Type B pancreatic cell (in vitro differentiated cells): ENCODE measurements around the gene XDH. TPM values are rescaled to one million over a fixed set of nuclear protein-coding genes. Genes with fewer than 3 reads are reported as not detected.

ENCODE experiments used
- DNase-seq: peaks from one replicate; pipeline ENCODE4 v3.0.0; 2021; ENCODE audit warnings: mixed read lengths; ENCODE audit not compliant: unreplicated experiment; ENCODE audit errors: extremely low spot score
- H3K27ac Mint-ChIP-seq: 2 replicates; pipeline ENCODE4 v1.8.0; 2021; ENCODE audit warnings: mild to moderate bottlenecking, mixed read lengths
- H3K27me3 Mint-ChIP-seq: 2 replicates; pipeline ENCODE4 v1.8.0; 2021; ENCODE audit warnings: mixed read lengths
- H3K36me3 Mint-ChIP-seq: 2 replicates; pipeline ENCODE4 v1.8.0; 2021; ENCODE audit warnings: mixed read lengths
- H3K4me1 Mint-ChIP-seq: one replicate; pipeline ENCODE4 v1.8.0; 2021; ENCODE audit warnings: mixed read lengths; ENCODE audit not compliant: unreplicated experiment
- H3K4me3 Mint-ChIP-seq: 2 replicates; pipeline ENCODE4 v1.8.0; 2021; ENCODE audit warnings: mild to moderate bottlenecking, mixed read lengths
- H3K9me3 Mint-ChIP-seq: 2 replicates; pipeline ENCODE4 v1.8.0; 2021; ENCODE audit warnings: mixed read lengths
- CTCF ChIP-seq: fragments of 200-600 bp; sonication (generic); conservative IDR thresholded peaks from 2 replicates; pipeline ENCODE4 v1.5.0; 2021; ENCODE audit warnings: antibody characterized with exemption, mild to moderate bottlenecking
- total RNA-seq: library from RNA; stranded (reverse); gene quantifications from 2 replicates; pipeline ENCODE4 v1.2.1, GENCODE V29; 2021; ENCODE audit warnings: low replicate concordance

XDH gene
- total RNA-seq, 1 donor from 2014 or later: 2.5 TPM

DNA sequence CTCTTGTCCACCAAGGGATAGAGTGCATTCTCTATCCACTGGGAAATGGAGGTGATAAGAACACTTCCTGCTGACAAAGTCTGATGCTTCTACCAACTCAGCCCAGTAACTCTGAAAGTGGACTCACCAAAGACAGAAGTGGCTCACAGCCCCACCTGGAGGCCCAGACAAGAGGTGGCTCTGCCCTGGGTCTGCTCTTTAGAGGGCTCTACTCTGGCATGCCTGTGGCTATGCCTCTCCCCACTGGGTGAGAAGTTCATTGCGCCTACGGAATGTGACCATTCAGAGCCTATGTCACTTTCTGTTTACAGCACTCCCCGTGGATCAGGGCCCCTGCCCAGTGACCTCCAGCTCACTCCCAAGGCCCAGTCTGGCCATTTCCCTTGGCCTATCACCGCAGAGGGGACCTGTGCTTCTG, 13.5 kb upstream of the XDH start:
- H3K4me3 Mint-ChIP-seq: no peak overlapping the region
- no peaks in the 10 kb centered on the region for H3K36me3 Mint-ChIP-seq
- H3K27me3 Mint-ChIP-seq: no peaks in the 10 kb centered on the region
- H3K27ac Mint-ChIP-seq: peak overlapping the region; percentile 78
- no peak for DNase-seq
- no peak for TF ChIP-seq CTCF
- no peaks in the 10 kb centered on the region for H3K4me1 Mint-ChIP-seq
- peaks cover 5% of the 10 kb centered on the region for H3K9me3 Mint-ChIP-seq

DNA sequence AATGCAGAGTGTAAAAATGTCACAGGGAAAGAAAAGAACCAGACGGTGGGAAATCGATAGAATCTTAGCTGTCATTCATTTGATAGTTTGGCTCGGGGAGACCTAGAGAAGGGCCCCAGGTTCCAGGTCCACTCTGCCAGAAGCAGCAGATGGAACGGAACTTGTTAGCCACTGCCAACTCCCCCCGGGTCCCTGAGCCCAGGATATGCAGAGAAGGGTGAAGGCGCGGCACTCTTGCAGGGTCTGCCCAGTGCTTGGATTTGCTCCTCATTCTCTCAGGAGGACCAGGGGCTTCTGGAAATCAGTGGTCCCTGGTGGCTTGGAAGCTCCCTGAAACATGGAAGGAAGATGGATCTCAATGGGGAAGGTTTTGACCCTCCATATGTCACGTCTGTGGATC, 11.6 kb upstream of the XDH start:
- Mint-ChIP-seq H3K36me3 (no peaks in the 10 kb centered on the region), H3K27me3 (no peaks in the 10 kb centered on the region), H3K27ac (no peak overlapping the region), H3K9me3 (peaks cover 5% of the 10 kb centered on the region), H3K4me1 (no peaks in the 10 kb centered on the region), H3K4me3 (no peak overlapping the region)
- DNase-seq: no peak
- TF ChIP-seq CTCF: no peak

DNA sequence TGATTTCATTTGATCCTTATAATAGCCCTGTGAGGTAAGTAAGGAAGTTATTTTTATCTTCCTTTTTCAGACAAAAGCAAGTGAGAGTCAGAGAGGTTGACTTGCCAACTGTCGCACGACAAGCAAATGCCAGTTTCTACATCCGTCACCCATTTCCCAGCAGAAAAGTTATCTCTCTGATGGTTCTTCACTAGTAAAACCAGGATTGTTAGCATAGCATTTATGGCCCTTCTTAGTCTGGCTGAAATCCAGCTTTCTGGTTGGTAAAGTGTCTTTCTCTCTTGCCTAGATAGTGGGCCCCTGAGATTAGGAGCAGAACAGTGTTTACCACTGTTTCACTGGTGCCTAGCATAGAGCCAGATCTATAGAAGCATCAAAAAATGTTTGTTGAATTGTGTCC, 7.1 kb upstream of the XDH start:
- no peak overlapping the region for H3K27ac Mint-ChIP-seq
- no peaks in the 10 kb centered on the region for H3K4me1 Mint-ChIP-seq
- no peak for TF ChIP-seq CTCF
- no peaks in the 10 kb centered on the region for H3K27me3 Mint-ChIP-seq
- H3K4me3 Mint-ChIP-seq: no peak overlapping the region
- no peak for DNase-seq
- H3K9me3 Mint-ChIP-seq: peaks cover 5% of the 10 kb centered on the region
- no peaks in the 10 kb centered on the region for H3K36me3 Mint-ChIP-seq

GRCh38 chr2:31420936-31421335, 6.4 kb upstream of the XDH start:
- H3K4me1 Mint-ChIP-seq: no peaks in the 10 kb centered on the region
- H3K4me3 Mint-ChIP-seq: no peak overlapping the region
- TF ChIP-seq CTCF: no peak
- no peaks in the 10 kb centered on the region for H3K27me3 Mint-ChIP-seq
- no peaks in the 10 kb centered on the region for H3K36me3 Mint-ChIP-seq
- no peak for DNase-seq
- H3K9me3 Mint-ChIP-seq: peaks cover 5% of the 10 kb centered on the region
- H3K27ac Mint-ChIP-seq: no peak overlapping the region

GRCh38 chr2:31419386-31419785, 4.8 kb upstream of the XDH start:
- Mint-ChIP-seq H3K9me3 (peaks cover 5% of the 10 kb centered on the region), H3K4me3 (no peak overlapping the region), H3K27me3 (no peaks in the 10 kb centered on the region), H3K4me1 (no peaks in the 10 kb centered on the region), H3K36me3 (no peaks in the 10 kb centered on the region), H3K27ac (no peak overlapping the region)
- no peak for TF ChIP-seq CTCF
- no peak for DNase-seq

DNA sequence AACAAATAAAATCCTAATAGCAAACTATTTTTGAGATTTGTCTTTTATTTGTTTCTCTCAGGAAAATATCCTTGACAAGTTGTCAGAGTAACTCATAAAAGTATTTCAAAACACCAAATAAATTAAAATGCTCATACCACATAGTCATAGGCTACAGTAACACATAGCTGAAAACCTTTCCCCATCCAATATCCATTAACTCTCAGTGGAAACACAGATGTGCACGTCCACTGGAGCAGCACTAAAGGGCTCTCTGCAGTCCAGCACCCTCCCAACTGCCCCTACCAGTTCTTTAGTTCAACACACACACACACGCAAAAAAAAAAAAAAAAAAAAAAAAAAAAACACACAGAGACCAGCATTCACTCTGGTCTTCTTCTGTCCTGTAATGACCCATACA, 879 bp upstream of the XDH start:
- H3K27ac Mint-ChIP-seq: peak overlapping the region; percentile 36
- H3K36me3 Mint-ChIP-seq: no peaks in the 10 kb centered on the region
- no peak for DNase-seq
- H3K4me1 Mint-ChIP-seq: no peaks in the 10 kb centered on the region
- no peak for TF ChIP-seq CTCF
- no peak overlapping the region for H3K4me3 Mint-ChIP-seq
- no peaks in the 10 kb centered on the region for H3K9me3 Mint-ChIP-seq
- H3K27me3 Mint-ChIP-seq: no peaks in the 10 kb centered on the region
